ENCODE results near the gene PGK1.

GRCh38 chrX:78118628-78119027 is 14.6 kb downstream of the PGK1 start:
- TF ChIP-seq HDGF (IDR thresholded peaks at IDR 0.05; ENCODE audit: borderline replicate concordance) (no peak), ELF4 (IDR thresholded peaks at IDR 0.05) (no peak), TARDBP (IDR thresholded peaks at IDR 0.05) (no peak), NFRKB (IDR thresholded peaks at IDR 0.05) (no peak), FOXM1 (IDR thresholded peaks at IDR 0.05; ENCODE audit: borderline replicate concordance) (no peak), PKNOX1 (IDR thresholded peaks at IDR 0.05) (no peak), SP1 (IDR thresholded peaks at IDR 0.05) (no peak), BHLHE40 (IDR thresholded peaks at IDR 0.05; ENCODE audit: borderline replicate concordance) (no peak), FOXA1 (IDR thresholded peaks at IDR 0.05) (no peak), SUZ12 (IDR thresholded peaks at IDR 0.05) (no peak)

Data from HEK293T (cell line).